ENCODE measurements around the gene ST6GAL1.

DNA sequence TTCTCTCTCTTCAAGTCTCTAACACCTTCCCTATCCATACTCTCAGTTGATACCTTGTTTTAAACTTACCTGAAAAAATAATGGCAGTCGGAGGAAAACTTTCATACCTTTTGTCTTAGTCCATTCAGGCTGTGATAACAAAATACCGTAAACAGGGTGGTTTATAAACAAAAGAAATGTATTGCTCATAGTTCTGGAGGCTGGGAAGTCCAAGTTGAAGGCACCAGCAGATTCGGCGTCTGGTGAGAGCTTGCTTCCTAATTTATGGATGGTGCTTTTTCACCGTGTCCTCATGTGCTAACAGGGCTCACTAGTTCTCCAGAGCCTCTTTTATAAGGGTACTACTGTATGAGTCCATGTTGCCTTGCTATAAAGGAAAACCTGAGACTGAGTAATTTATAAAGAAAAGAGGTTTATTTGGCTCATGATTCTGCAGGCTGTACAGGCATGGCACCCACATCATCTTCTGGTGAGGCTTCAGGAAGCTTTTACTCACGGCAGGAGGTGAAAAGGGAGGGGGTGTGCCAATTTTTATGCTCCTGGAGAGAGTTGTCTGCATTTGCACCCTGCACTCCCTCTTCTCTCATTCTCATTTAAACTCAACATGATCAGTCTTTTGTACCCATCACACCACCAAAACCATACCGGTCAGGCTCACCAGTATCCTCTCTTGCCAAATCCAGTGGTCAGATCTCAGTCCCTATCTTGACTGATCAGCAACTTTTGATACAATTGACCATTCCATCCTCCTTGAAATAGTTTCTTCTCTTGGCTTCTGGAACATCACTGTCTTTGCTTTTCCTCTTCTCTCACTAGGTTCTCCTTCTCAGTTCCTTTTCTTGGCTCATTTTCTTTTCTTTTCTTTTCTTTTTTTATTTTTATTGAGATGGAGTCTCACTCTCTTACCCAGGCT, 21.6 kb downstream of the ST6GAL1 start:
- no peak for TF ChIP-seq POLR2AphosphoS5 (IDR thresholded peaks at IDR 0.05)
- TF ChIP-seq, protein P1, sequence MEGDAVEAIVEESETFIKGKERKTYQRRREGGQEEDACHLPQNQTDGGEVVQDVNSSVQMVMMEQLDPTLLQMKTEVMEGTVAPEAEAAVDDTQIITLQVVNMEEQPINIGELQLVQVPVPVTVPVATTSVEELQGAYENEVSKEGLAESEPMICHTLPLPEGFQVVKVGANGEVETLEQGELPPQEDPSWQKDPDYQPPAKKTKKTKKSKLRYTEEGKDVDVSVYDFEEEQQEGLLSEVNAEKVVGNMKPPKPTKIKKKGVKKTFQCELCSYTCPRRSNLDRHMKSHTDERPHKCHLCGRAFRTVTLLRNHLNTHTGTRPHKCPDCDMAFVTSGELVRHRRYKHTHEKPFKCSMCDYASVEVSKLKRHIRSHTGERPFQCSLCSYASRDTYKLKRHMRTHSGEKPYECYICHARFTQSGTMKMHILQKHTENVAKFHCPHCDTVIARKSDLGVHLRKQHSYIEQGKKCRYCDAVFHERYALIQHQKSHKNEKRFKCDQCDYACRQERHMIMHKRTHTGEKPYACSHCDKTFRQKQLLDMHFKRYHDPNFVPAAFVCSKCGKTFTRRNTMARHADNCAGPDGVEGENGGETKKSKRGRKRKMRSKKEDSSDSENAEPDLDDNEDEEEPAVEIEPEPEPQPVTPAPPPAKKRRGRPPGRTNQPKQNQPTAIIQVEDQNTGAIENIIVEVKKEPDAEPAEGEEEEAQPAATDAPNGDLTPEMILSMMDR (IDR thresholded peaks at IDR 0.05): no peak
- no peak for TF ChIP-seq POLR2A (IDR thresholded peaks at IDR 0.05)
- no peak for TF ChIP-seq EP300 (IDR thresholded peaks at IDR 0.05)

All from gastroesophageal sphincter (tissue), 3 donors.